HCT116 (cell line): ENCODE measurements around the gene MED26. TPM values are rescaled to one million over a fixed set of nuclear protein-coding genes. Genes with fewer than 3 reads are reported as not detected.

Experiments used
- ATAC-seq: fragments of 200-7000 bp; cut with Tn5 transposase; 2 replicates; pipeline ENCODE4 v1.9.1; 2020; ENCODE audit warnings: mild to moderate bottlenecking, moderate library complexity
- BruUV-seq: library from RNA; stranded (reverse); fragments of 400-500 nt; replicated peaks from 2 replicates; lab custom pipeline; 2021; lab: Mats Ljungman, UMichigan
- CTCF ChIA-PET: fragments of 300-600 bp; sonication (Branson Sonifier 250); formaldehyde crosslinking; loops from one replicate; lab custom pipeline; 2021; ENCODE audit warnings: antibody characterized with exemption; lab: Charles Lee
- POLR2A ChIA-PET: fragments of 300-600, 350-600 bp; sonication (Branson Sonifier 250); formaldehyde crosslinking; loops from one replicate; lab custom pipeline; 2021; ENCODE audit warnings: antibody characterized with exemption; lab: Charles Lee
- RAD21 ChIA-PET, 2 experiments: fragments of 300-600 bp; sonication (Branson Sonifier 250); formaldehyde crosslinking; loops; one replicate each; lab custom pipeline; 2023; ENCODE audit warnings: low total read pairs in 2 of 2; ENCODE audit not compliant: uncharacterized antibody in 2 of 2, unreplicated experiment in 2 of 2, low non-redundant PET in 1 of 2; lab: Charles Lee
- DNase-seq: peaks from one replicate; pipeline ENCODE4 v3.0.0-alpha.2; 2010; ENCODE audit warnings: low read depth, low spot score
- H2AFZ ChIP-seq: fragments of 200-600 bp; shearing (Covaris generic), sonication (generic); 2 replicates; pipeline ENCODE4 v1.6.1; 2017; ENCODE audit warnings: low read depth, mixed run types, mixed read lengths, antibody characterized with exemption, low read length; ENCODE audit not compliant: poor library complexity, severe bottlenecking
- H3K27ac ChIP-seq: 2 replicates; pipeline ENCODE4 v1.5.1; 2012; ENCODE audit warnings: low read depth, low read length
- H3K27me3 ChIP-seq: fragments of 200-600 bp; sonication (generic); 2 replicates; pipeline ENCODE4 v1.6.1; 2016; ENCODE audit warnings: mixed run types, low read length, mixed read lengths; ENCODE audit not compliant: insufficient read depth
- H3K36me3 ChIP-seq, 2 experiments: fragments of 200-500 bp in 1 of 2; fragments of 200-600 bp in 1 of 2; sonication (Bioruptor generic) in 1 of 2; sonication (generic) in 1 of 2; 2 replicates each; pipeline versions ENCODE4 v1.5.1 to v1.6.1; 2014 to 2016; ENCODE audit warnings: low read length in 2 of 2, inconsistent platforms in 1 of 2, mixed read lengths in 1 of 2, mixed run types in 1 of 2; ENCODE audit not compliant: insufficient read depth in 2 of 2, control insufficient read depth in 1 of 2
- H3K4me1 ChIP-seq, 2 experiments: fragments of 200-600 bp in 1 of 2; sonication (generic) in 1 of 2; 2 replicates each; pipeline versions ENCODE4 v1.5.1 to v1.6.1; 2012 to 2017; ENCODE audit warnings: low read length in 2 of 2, inconsistent platforms in 1 of 2, mild to moderate bottlenecking in 1 of 2, mixed read lengths in 1 of 2, mixed run types in 1 of 2, moderate library complexity in 1 of 2; ENCODE audit not compliant: insufficient read depth in 2 of 2, control insufficient read depth in 1 of 2
- H3K4me2 ChIP-seq: fragments of 200-600 bp; sonication (generic); 2 replicates; pipeline ENCODE4 v1.6.1; 2017; ENCODE audit warnings: mixed run types, low read length, mixed read lengths
- H3K4me3 ChIP-seq, 2 experiments: fragments of 200-600 bp in 1 of 2; sonication (generic) in 1 of 2; replicated peaks in 1 of 2; 2 replicates each; pipeline ENCODE4 v1.5.1; 2011 to 2016; ENCODE audit warnings: low read length in 2 of 2, control low read depth in 1 of 2, low read depth in 1 of 2, mild to moderate bottlenecking in 1 of 2, mixed read lengths in 1 of 2, mixed run types in 1 of 2
- H3K79me2 ChIP-seq: fragments of 200-600 bp; sonication (generic); 2 replicates; pipeline ENCODE4 v1.6.1; 2017; ENCODE audit warnings: mild to moderate bottlenecking, mixed run types, low read length, moderate library complexity, mixed read lengths; ENCODE audit not compliant: insufficient read depth
- H3K9ac ChIP-seq: fragments of 200-600 bp; sonication (generic); 2 replicates; pipeline ENCODE4 v1.6.1; 2016; ENCODE audit warnings: low read length, mixed read lengths
- H3K9me2 ChIP-seq: fragments of 200-600 bp; sonication (generic), shearing (Covaris generic); 2 replicates; pipeline ENCODE4 v1.6.1; 2017; ENCODE audit warnings: mixed run types, mild to moderate bottlenecking, moderate library complexity; ENCODE audit not compliant: insufficient read depth
- H3K9me3 ChIP-seq, 2 experiments: fragments of 200-500 bp in 1 of 2; fragments of 200-600 bp in 1 of 2; sonication (Bioruptor generic) in 1 of 2; sonication (generic) in 1 of 2; 2 replicates each; pipeline ENCODE4 v1.6.1; 2014 to 2017; ENCODE audit warnings: low read length in 2 of 2, mixed read lengths in 2 of 2, inconsistent platforms in 1 of 2, low read depth in 1 of 2, mild to moderate bottlenecking in 1 of 2, mixed run types in 1 of 2, moderate library complexity in 1 of 2; ENCODE audit not compliant: control insufficient read depth in 1 of 2, insufficient read depth in 1 of 2
- H4K20me1 ChIP-seq: fragments of 200-600 bp; sonication (generic), shearing (Covaris generic); 2 replicates; pipeline ENCODE4 v1.6.1; 2017; ENCODE audit warnings: mixed run types, mild to moderate bottlenecking, moderate library complexity; ENCODE audit not compliant: insufficient read depth
- CTCF ChIP-seq, 3 experiments: fragments of 200-600 bp in 1 of 3; sonication (generic) in 1 of 3; IDR thresholded peaks in 2 of 3; conservative IDR thresholded peaks in 1 of 3; 2 replicates each; pipeline ENCODE4 v1.5.1; 2012 to 2017; ENCODE audit warnings: low read depth in 2 of 3, low read length in 2 of 3, antibody characterized with exemption in 1 of 3, borderline replicate concordance in 1 of 3, control low read depth in 1 of 3, mild to moderate bottlenecking in 1 of 3, mixed read lengths in 1 of 3, mixed run types in 1 of 3, moderate library complexity in 1 of 3; ENCODE audit not compliant: insufficient read depth in 1 of 3
- EGR1 ChIP-seq: IDR thresholded peaks from 2 replicates; pipeline ENCODE4 v1.6.1; 2012; ENCODE audit warnings: low read depth
- ELF1 ChIP-seq: IDR thresholded peaks from 2 replicates; pipeline ENCODE4 v1.6.1; 2012; ENCODE audit warnings: low read depth, borderline replicate concordance
- EZH2 ChIP-seq: fragments of 200-600 bp; sonication (generic); IDR thresholded peaks from 2 replicates; pipeline ENCODE4 v1.6.1; 2017; ENCODE audit warnings: antibody characterized with exemption, mixed run types
- FOSL1 ChIP-seq: IDR thresholded peaks from 2 replicates; pipeline ENCODE4 v1.6.1; 2012; ENCODE audit warnings: low read depth
- JUND ChIP-seq: IDR thresholded peaks from 2 replicates; pipeline ENCODE4 v1.6.1; 2012
- MAX ChIP-seq: IDR thresholded peaks from 2 replicates; pipeline ENCODE4 v1.6.1; 2012
- POLR2A ChIP-seq: IDR thresholded peaks from 2 replicates; pipeline ENCODE4 v1.7.0; 2011; ENCODE audit warnings: borderline replicate concordance; ENCODE audit not compliant: insufficient read depth, insufficient read length; ENCODE audit errors: extremely low read depth
- POLR2AphosphoS5 ChIP-seq: IDR thresholded peaks from 2 replicates; pipeline ENCODE4 v1.6.1; 2011; ENCODE audit warnings: mild to moderate bottlenecking, low read depth, low read length, moderate library complexity
- RAD21 ChIP-seq: IDR thresholded peaks from 2 replicates; pipeline ENCODE4 v1.6.1; 2012; ENCODE audit warnings: low read depth, mild to moderate bottlenecking
- SP1 ChIP-seq: IDR thresholded peaks from 2 replicates; pipeline ENCODE4 v1.6.1; 2012; ENCODE audit warnings: low read depth
- SRF ChIP-seq: IDR thresholded peaks from 2 replicates; pipeline ENCODE4 v1.6.1; 2012; ENCODE audit warnings: low read depth
- TCF7L2 ChIP-seq: IDR thresholded peaks from 2 replicates; pipeline ENCODE4 v1.7.0; 2011; ENCODE audit warnings: borderline replicate concordance, inconsistent platforms; ENCODE audit not compliant: insufficient read depth, insufficient read length; ENCODE audit errors: extremely low read depth
- ZBTB33 ChIP-seq: IDR thresholded peaks from 2 replicates; pipeline ENCODE4 v1.6.1; 2011; ENCODE audit warnings: mild to moderate bottlenecking, low read length, moderate library complexity; ENCODE audit not compliant: insufficient replicate concordance; ENCODE audit errors: extremely low read depth
- intact Hi-C: fragments of 100-400 bp; cut with micrococcal nuclease; formaldehyde crosslinking; loops from 2 replicates; pipeline ENCODE4 v1.10.0; 2022
- total RNA-seq: library from RNA; stranded (reverse); gene quantifications from one replicate; pipeline ENCODE4 v1.2.1, GENCODE V29; 2021; ENCODE audit not compliant: unreplicated experiment

Gene MED26
- total RNA-seq, 1 experiment from 2014 or later, result 13.3 TPM

GRCh38 chr19:16576690-16577530 is 51.1 kb downstream of the MED26 start:
- Histone ChIP-seq H3K9me3 (no peaks in the 10 kb centered on the region), H3K27me3 (no peaks in the 10 kb centered on the region), H3K36me3 (peaks cover 17 to 24% of the 10 kb centered on the region in 2 experiments; a peak in 3 of 4 replicates), H3K4me1 (peaks cover 3 to 12% of the 10 kb centered on the region in 2 experiments; a peak in 2 of 4 replicates), H3K9ac (no peak overlapping the region), H3K27ac (no peak overlapping the region), H3K4me3 (no peak overlapping the region), H3K79me2 (peaks cover 87% of the 10 kb centered on the region), H3K4me2 (no peak overlapping the region), H2AFZ (no peak overlapping the region), H3K9me2 (no peaks in the 10 kb centered on the region), H4K20me1 (no peaks in the 10 kb centered on the region)
- ATAC-seq (no peak), DNase-seq (no peak)
- ChIA-PET CTCF (no interaction called here), RAD21 (no interaction called here), POLR2A (no interaction called here)
- TF ChIP-seq ELF1 (no peak), SP1 (no peak)
- BruUV-seq, result no TSS peak
- intact Hi-C loops, result no loop called here

GRCh38 chr19:16575861-16576689 is 51.9 kb downstream of the MED26 start:
- intact Hi-C loops, result no loop called here
- no peaks in the 10 kb centered on the region for H3K9me2 ChIP-seq
- H3K9ac ChIP-seq, result no peak overlapping the region
- H3K79me2 ChIP-seq, result peaks cover 87% of the 10 kb centered on the region
- BruUV-seq, result no TSS peak
- no peak for ATAC-seq
- no peaks in the 10 kb centered on the region for H3K9me3 ChIP-seq
- ChIA-PET CTCF (no interaction called here), RAD21 (no interaction called here), POLR2A (no interaction called here)
- no peak for DNase-seq
- H3K36me3 ChIP-seq, result peaks cover 17 to 24% of the 10 kb centered on the region in 2 experiments; a peak in 3 of 4 replicates
- no peak overlapping the region for H3K4me2 ChIP-seq
- H3K4me3 ChIP-seq, result no peak overlapping the region
- no peaks in the 10 kb centered on the region for H3K27me3 ChIP-seq
- no peak overlapping the region for H2AFZ ChIP-seq
- H3K4me1 ChIP-seq, result peaks cover 4 to 16% of the 10 kb centered on the region in 2 experiments; a peak in 3 of 4 replicates
- no peaks in the 10 kb centered on the region for H4K20me1 ChIP-seq
- H3K27ac ChIP-seq, result no peak overlapping the region
- TF ChIP-seq POLR2AphosphoS5, result no peak
- no peak for TF ChIP-seq TCF7L2
- no peak for TF ChIP-seq EGR1
- TF ChIP-seq JUND, result no peak
- no peak for TF ChIP-seq MAX
- TF ChIP-seq POLR2A, result no peak
- TF ChIP-seq CTCF (IDR thresholded peaks at IDR 0.05 in 2 of 3, conservative IDR thresholded peaks at IDR 0.05 in 1 of 3; ENCODE audit: borderline replicate concordance in 1 of 3, insufficient read depth in 1 of 3, low read depth in 2 of 3, low read length in 2 of 3), result no peak
- TF ChIP-seq FOSL1, result no peak
- TF ChIP-seq SRF, result no peak
- TF ChIP-seq ZBTB33, result no peak
- no peak for TF ChIP-seq EZH2
- no peak for TF ChIP-seq SP1
- no peak for TF ChIP-seq RAD21
